Measurements from ENCODE around the gene APOBEC3F.
"Not testable (repeated sequence)": the region's sequence is repeated elsewhere in the genome, so short reads cannot be mapped to it uniquely, and the experiment has no call there.

Gene APOBEC3F

GRCh38 chr22:39078329-39078728 is 37.7 kb downstream of the APOBEC3F start:
- DNase-seq (ENCODE audit: low read depth), result no peak

GRCh38 chr22:39079054-39079637 is 38.5 kb downstream of the APOBEC3F start:
- not testable (repeated sequence) for H3K4me3 ChIP-seq (ENCODE audit: low read length); DNase-seq (ENCODE audit: low read depth)

More at GRCh38 chr22:39078329-39078728, 37.7 kb downstream of the APOBEC3F start:
- H3K4me3 ChIP-seq (ENCODE audit: low read length), result no peak overlapping the region
- no peak for TF ChIP-seq CTCF (conservative IDR thresholded peaks at IDR 0.05; ENCODE audit: low read length)

- no peak overlapping the region for H3K4me3 ChIP-seq (ENCODE audit: low read length)
- no peak for DNase-seq (ENCODE audit: low read depth)
These were observed 39.5 kb downstream of the APOBEC3F start for GRCh38 chr22:39080052-39080762.

GRCh38 chr22:39081016-39081415 is 40.4 kb downstream of the APOBEC3F start:
- no peak for DNase-seq (ENCODE audit: low read depth)
- TF ChIP-seq CTCF (conservative IDR thresholded peaks at IDR 0.05; ENCODE audit: low read length), result no peak
- H3K4me3 ChIP-seq (ENCODE audit: low read length), result no peak overlapping the region

More at GRCh38 chr22:39080052-39080762, 39.5 kb downstream of the APOBEC3F start:
- TF ChIP-seq CTCF (conservative IDR thresholded peaks at IDR 0.05; ENCODE audit: low read length), result no peak

GRCh38 chr22:39081598-39081997 is 40.9 kb downstream of the APOBEC3F start:
- no peak for DNase-seq (ENCODE audit: low read depth)
- no peak for TF ChIP-seq CTCF (conservative IDR thresholded peaks at IDR 0.05; ENCODE audit: low read length)
- H3K4me3 ChIP-seq (ENCODE audit: low read length), result no peak overlapping the region

GRCh38 chr22:39083212-39084165 is 42.8 kb downstream of the APOBEC3F start:
- no peak for TF ChIP-seq CTCF (conservative IDR thresholded peaks at IDR 0.05; ENCODE audit: low read length)
- H3K4me3 ChIP-seq (ENCODE audit: low read length), result no peak overlapping the region
- DNase-seq (ENCODE audit: low read depth), result no peak

GRCh38 chr22:39084666-39085065 is 44.0 kb downstream of the APOBEC3F start:
- H3K4me3 ChIP-seq (ENCODE audit: low read length), result no peak overlapping the region
- no peak for TF ChIP-seq CTCF (conservative IDR thresholded peaks at IDR 0.05; ENCODE audit: low read length)
- DNase-seq (ENCODE audit: low read depth), result no peak
